DMS79 treated with DMSO at 0.1 percent for 48 hours (cell line): ENCODE measurements around the gene ZNF746.

ENCODE experiments used
- DNase-seq: peaks from one replicate; lab custom pipeline; 2025; lab: John Stamatoyannopoulos, UW

Gene ZNF746

GRCh38 chr7:149427096-149427680 is 70.4 kb downstream of the ZNF746 start:
- DNase-seq: no peak

DNA sequence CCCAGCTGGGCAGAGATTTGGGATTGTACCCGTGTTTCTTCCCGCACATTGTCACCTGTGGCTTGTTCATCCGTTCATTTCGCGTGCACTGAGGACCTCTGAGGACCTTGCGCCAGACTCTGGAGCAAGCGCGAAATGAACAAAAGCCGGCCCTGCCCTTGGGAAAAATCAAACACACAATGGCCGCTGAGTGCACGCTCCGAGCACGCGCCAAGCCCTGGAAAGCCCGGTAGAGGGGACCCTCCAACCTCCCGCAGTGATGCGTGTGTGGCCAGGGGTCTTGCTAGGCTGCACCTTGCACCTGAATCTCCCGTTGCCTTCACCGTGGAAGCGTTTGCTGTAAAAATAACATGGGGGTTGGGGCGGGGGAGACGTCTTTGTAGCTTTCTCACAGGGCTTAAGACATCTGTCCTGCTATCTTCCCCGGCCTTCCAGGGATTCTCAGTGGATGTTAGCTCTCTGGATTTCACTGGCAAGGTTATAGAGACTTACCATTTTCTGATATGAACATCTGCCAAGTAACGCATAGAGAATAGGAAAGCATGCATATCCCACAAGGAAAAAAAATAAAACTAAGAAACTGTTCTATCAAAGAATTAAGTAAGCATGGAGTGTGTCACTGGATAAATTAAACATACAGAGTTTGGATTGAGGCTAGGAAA is 74.0 kb downstream of the ZNF746 start:
- no peak for DNase-seq

GRCh38 chr7:149422914-149423301 is 74.7 kb downstream of the ZNF746 start:
- no peak for DNase-seq
